TTC549 (cell line): Measurements from ENCODE around the gene SNX21.
"Not testable (repeated sequence)": the region's sequence is repeated elsewhere in the genome, so short reads cannot be mapped to it uniquely, and the experiment has no call there.

Source experiments
- FAIRE-seq: peaks from 2 replicates; lab custom pipeline; 2012; peaks lifted over from hg19 to GRCh38; lab: Jason Lieb, UNC

The SNX21 gene, protein sequence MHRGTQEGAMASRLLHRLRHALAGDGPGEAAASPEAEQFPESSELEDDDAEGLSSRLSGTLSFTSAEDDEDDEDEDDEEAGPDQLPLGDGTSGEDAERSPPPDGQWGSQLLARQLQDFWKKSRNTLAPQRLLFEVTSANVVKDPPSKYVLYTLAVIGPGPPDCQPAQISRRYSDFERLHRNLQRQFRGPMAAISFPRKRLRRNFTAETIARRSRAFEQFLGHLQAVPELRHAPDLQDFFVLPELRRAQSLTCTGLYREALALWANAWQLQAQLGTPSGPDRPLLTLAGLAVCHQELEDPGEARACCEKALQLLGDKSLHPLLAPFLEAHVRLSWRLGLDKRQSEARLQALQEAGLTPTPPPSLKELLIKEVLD

DNA sequence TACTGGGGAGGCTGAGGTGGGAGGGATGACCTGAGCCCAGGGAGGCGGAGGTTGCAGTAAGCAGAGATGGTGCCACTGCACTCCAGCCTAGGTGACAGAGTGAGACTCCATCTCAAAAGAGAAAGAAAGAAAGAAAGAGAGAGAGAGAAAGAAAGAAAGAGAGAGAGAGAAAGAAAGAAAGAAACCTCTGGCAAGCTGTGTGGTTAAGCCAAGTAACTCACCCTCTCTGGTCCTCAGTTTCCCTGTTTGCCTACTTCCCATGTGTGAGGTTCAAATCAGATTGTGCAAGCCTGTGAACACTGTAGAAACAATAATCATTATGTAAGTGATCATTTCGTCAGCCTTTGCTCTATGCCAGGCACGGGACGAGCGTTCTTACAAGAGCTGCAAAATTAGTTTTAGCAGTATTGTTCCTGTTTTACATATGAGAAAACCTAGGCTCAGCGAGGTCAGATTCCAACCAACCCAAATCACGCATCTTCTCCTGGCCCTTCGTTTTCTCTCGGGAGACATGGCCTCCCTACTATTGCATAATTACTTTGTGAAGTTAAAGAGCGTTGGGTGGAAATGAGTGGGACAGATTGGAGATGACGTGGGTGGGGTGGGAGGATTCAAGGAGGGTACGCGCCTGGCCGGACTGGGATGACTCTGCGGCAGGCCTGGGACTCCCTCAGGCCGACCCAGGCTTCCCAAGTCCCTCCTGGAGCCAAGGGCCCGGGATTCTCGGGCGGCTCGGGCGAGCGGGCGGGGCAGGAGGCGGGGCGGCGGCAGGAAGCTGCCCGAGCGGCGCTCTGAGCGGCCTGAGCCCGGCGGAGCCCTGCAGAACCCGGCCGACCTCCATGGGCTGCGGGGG lies at the start of gene SNX21:
Gene SNX21 (plus strand): TSS at position 770 of the 853 bp plus-strand sequence. CDS start 121 bp downstream, outside the sequence.
- no peak for FAIRE-seq

DNA sequence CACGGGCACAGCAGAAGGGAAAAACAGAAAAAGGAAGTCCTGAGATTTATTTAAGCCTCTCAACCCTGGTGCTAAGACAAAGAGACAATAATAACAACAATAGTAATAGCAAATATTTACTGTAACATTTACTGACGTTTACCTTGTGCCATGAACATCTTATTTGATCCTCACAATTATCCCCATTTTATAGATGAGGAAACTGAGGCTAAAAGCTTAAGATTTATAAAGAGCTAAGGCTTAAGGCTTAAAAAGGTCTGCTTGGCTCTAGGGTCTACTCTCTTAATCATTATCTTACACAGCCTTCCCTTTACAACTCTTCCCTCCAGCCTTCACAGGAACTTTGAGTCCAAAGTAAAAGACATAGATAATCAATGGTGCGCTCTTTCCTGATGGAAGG lies 45.2 kb upstream of the SNX21 start:
- no peak for FAIRE-seq

DNA sequence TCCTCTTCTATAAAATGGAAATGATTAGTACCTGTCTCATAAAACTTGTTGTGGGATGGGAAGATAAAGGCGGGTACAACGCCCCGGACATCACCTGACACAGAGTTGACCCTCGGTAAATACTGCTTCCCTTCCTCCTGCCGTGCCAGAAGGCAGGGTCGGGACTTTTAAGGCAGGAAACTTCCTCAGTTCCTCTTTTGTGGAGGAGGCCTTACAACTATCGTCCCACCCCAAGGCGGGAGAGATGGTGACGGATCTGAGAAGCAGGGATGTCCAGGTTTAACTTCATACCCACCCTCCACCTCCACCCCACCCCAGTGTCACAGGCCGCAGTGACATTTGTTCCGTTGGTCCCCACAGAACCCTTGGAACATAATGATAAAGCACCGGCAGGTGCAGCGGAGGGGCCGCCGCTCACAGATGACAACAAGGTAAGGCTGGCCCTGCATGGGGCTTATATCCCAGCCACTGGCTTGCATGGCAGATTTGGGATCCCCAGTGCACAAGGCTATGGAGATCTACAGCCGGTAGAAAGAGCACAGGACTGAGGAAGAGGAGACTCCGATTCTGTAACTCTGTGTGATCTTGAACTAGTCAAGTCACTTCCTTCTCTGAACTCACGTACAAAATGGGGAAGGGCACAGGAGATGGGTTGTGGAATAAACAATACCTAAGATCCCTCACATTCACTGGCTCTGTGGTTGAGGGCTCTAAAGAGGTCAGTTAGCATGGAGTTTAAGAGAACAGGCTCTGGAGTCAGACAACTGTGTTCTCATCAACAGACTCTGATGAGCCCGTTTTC lies 41.1 kb upstream of the SNX21 start:
- FAIRE-seq = no peak

DNA sequence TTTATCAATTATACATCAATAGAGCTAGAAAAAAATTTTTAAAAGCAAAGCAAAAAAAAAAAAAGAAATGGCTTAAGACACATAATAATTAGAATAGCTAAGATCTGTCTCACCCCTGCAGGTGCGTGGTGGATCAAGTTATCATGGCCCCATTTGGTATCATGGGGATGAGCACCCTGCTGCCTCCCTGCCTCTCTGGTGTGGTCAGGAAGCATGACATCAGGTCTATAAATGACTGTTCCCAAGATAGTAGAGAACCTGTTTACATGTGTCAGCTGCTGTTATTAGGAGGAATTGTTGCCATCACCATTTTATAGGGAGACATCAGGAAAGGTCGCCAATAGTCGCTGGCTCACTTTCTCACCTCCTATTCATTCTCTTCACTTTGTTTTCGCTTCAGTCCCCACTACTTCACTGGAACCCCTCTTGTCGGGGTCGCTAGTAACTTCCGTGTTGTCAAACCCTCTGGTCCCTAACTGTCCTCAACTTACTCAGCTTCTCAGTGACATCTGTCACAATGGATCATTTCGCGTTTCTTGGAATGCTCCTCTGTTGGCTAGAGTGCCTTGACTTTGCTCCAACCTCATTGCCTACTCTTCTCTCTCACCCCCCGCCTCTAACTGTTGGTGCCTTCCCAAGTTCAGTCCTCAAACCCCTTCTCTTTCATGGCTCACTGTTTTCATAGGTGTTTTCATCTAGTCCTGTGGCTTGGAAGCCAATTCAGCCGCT lies 37.1 kb upstream of the SNX21 start:
- FAIRE-seq = no peak

DNA sequence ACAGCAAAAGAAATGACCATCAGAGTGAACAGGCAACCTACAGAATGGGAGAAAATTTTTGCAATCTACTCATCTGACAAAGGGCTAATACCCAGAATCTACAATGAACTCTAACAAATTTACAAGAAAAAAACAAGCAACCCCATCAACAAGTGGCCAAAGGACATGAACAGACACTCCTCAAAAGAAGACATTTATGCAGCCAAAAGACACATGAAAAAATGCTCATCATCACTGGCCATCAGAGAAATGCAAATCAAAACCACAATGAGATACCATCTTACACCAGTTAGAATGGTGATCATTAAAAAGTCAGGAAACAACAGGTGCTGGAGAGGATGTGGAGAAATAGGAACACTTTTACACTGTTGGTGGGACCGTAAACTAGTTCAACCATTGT lies 36.1 kb upstream of the SNX21 start:
- FAIRE-seq = not testable (repeated sequence)

DNA sequence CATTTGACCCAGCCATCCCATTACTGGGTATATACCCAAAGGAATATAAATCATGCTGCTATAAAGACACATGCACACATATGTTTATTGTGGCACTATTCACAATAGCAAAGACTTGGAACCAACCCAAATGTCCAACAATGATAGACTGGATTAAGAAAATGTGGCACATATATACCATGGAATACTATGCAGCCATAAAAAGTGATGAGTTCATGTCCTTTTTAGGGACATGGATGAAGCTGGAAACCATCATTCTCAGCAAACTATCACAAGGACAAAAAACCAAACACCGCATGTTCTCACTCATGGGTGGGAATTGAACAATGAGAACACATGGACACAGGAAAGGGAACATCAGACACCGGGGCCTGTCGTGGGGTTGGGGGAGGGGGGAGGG lies 35.6 kb upstream of the SNX21 start:
- FAIRE-seq = not testable (repeated sequence)

DNA sequence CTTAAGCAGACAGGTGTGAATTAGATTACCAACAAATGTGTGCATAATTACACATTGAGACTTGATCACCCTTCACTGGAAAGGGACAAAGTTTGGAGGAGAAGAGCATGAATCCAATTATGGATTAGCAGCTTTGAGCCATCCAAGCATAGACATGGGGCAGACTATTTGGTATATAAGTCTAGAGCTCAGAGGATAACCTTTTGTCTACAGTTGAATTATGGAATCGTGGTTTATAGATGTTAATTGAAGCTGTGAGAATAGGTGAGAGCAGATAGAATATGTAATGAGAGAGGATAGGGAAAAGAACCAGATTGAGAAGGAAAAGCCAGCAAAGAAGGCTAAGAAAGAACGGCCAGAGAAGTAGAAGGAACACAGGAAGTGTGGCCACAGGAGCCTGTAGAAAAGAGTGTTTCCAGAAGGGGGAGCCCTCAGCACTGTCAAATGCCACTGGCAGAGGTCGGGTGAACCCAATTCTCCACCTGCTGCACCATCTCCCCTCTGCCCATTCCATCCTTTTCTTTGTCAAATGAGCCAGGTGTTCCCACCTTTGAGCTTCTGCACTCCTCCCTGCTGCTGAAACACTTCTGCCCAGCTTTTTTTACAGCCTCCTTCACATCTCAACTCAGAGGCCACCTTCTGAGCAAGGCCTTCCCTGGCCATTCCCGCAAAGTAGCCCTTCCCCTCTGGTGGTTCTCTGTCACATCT lies 34.5 kb upstream of the SNX21 start:
- FAIRE-seq = no peak

DNA sequence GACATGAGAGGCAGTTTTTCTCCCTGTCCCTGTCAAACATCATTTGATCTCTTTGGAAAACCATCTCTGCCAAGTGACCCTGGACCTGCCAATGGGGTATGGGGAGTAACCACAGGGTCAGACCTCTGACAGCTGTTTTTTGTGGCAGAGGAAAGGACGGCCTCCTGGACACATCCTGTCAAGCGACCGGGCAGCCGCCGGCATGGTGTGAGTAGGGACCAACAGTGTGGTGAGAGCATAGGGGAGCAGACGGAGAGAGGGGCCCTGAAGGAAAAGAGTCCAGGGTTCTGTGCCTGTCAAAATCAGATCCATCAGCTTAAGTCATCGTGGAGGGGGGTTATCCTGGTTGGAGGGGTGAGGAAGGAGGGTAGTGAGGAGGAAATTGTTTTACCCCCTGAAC lies 31.7 kb upstream of the SNX21 start:
- no peak for FAIRE-seq

DNA sequence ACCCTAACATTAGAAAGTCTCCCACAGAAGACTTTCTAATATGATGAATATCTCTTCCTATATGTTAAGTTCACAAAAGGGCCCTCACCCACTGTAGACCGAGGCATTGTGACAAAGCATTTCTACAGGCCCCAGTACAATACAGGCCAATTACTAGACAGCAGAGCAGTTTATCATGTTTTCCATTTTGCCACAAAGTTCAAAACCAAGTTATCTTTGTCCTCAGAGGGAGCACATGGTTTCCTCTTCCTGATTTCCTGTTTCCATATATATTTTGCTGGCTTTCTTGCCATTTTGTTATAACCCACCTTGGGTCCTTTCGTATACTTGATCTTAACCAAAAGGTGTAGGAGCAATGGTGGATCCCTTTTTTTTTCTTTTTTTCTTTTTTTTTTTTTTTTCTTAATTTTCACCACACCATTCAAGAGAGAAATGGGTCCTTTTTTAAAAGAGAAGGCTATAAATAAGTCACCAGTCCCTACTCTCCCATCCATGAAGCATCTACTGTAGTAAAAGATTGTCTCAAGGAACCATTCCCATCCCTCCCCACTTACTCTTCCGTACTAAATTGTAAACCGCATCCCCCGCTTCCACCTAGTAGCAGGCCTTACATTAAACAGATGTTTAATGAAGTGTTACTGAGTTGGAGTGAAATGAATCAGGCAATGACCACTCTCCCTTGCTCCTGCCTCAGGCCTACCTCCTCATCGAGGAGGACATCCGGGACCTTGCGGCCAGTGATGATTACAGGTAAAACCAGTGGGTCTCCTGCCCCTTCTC lies 23.2 kb upstream of the SNX21 start:
- no peak for FAIRE-seq

DNA sequence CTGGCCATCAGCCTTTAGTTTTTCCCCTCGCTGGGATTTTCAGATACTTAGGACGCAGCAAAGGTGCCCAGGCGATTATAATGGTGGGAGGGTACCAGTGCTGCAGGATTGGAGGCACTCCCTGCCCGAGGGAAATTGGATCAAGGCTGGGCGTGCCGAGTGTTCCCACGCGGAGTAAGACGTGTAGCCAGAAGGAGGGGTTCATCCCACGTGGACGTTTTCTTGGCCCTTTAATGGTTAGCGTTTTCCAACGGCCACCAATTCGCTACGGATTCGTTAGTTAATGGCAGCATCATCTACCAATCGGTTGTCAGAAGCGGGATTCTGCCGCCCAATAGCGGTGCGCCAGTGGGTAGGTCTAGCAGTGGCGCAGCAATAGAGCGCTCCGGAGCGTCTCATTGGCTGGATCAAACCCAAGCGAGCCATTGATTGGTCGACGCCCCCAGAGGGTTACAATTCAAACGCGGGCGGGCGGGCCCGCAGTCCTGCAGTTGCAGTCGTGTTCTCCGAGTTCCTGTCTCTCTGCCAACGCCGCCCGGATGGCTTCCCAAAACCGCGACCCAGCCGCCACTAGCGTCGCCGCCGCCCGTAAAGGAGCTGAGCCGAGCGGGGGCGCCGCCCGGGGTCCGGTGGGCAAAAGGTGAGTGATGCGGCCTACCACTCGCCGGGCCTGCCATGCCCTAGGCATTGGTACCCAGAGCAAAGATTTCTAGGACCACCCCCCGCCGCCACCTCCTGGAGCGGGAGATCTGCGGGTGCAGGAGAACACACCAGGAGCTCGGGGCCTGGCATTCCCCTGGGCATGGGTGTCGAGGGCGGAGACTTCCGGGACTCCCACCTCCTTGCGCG lies 21.2 kb upstream of the SNX21 start, which contains the start of gene UBE2C:
Gene UBE2C (plus strand): TSS at position 488 of the 849 bp plus-strand sequence. CDS start 52 bp downstream, at position 540.
- FAIRE-seq = peak; percentile 95

DNA sequence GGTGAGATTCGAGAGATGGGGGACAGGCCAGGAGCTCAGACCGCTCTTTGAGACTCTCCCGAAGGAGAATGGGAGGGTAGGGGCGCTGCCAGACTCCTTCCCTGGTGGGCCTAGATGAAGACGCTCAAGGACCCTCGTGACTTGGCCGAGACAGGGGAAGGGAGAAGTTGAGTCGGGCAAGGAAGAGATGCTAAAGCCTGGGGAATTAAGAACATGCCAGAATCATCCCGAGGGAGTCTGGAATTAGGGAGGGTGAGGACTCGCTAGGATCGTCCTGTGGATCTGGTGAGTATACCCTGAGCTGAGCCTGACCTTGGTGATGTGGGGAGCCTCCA lies 20.6 kb upstream of the SNX21 start:
- FAIRE-seq = no peak

DNA sequence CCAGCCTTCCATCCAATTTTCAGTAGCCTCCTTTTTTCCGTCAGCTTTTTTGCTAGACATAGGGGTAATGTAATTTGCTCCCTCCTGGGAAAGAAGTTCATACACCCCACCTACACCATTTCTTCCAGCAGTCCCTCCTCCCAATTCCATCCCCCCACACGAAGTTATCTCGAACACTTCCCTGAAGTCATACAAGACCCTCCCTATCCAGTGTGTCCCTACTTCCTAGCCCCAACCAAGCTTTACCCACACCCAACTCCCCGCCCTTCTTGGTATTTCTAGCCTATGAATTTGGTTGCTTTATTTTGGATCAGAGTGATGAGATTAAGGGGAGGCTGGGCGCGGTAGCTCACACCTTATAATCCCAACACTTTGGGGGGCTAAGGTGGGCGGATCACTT lies 20.1 kb upstream of the SNX21 start:
- FAIRE-seq = no peak

DNA sequence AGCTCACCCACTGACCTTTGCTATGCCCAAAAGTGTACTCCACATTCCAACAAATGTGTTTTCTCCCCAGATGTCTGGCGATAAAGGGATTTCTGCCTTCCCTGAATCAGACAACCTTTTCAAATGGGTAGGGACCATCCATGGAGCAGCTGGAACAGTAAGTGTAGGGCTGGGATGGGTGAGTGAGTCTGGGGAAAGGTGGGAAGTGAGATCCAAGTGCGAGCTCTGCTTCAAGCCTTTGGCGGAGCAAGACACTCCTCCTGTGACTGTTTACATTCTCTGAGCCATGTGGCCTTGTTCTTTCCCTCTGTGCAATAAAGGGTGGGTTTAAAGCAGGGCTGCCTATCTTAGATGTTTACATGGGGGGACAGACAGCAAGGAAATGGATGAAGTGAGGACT lies 19.3 kb upstream of the SNX21 start:
- no peak for FAIRE-seq

DNA sequence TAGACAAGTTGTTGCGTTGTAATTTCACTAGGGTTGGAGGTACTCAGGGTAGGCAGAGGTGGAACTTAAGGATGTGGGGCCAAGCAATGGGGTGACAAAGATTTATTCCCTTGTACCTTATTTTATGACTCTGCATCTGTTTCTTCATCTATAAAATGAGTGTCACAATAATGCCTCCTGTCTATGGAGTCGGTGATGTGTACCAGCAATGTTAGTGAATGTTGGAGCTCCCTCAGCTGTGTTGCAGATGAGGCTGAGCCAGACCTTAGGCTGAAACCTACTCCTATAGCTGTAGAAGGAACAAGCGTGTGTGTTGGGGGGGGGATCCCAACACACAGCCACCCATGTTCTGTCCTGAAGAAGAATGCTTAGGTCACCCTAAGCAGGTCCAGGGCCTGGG lies 16.6 kb upstream of the SNX21 start:
- no peak for FAIRE-seq

DNA sequence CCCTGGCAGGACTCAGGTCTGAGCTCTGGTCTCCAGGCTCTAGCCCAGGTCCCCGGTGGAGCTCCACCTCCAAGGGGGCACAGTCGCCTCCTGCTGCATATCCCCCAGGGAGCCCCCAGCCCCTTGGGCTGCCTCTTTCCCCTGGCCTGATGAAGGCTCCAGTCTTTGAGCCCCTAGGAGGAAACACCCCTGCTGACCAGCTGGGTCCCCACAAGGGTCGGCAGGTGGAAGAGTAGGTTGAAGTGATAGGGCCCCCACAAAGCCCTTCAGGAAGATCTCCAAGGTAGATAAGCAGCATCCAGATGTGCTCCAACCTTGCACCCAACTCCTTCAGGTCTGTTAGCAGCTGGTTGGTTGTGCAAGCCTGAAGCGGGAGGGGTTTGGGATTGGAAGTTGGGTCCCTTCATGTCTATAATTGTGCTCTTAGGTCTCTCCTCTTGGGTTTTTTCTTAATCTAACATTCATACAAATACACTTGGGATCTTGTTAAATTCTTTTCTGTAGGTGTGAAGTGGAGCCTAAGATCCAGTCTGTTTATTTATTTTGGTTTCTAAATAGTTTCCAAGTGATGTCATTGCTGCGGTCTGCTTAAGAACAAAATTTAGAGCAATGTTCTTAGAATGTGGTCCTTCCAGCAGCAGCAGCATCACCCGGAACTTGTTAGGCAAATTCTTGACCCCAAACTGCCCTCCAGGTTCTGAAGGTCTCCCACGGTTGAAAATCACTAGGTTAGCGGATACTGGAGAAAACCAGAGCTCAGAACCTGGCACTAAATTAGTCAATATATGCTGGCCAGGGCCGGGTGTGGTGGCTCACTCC lies 16.0 kb upstream of the SNX21 start:
- FAIRE-seq = no peak

DNA sequence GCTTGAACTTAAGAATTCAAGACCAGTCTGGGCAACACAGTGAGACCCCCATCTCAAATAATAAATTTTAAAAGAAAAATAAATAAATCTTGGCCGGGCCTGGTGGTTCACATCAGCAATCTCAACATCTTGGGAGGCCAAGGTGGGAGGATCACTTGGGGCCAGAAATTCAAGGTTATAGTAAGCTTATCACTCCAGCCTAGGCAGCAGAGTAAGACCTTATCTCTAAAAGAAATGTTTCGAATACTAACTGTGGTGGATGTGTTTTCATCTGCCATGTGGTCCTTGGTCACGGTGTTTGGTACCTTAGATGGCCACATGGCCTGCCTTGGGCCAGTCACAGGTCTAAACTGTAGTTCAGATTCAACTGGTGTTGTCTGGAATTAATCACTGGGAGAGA lies 15.4 kb upstream of the SNX21 start:
- no peak for FAIRE-seq

DNA sequence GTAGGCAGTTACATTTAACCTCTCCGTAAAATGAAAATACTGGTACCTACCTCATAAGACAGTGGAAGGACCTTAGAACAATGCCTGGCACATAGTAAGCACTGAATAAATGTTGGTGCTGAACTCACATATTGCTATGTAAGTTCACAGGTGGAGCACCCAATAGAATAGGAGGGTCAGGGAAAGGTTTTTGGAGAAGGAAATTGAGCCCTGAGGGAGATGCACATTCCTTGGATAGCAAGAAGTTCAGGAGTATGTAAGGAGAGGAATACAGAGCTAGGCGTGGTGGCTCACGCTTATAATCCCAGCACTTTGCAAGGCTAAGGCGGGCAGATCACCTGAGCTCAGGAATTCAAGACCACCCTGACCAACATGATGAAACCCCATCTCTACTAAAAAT lies 14.1 kb upstream of the SNX21 start:
- FAIRE-seq = no peak

DNA sequence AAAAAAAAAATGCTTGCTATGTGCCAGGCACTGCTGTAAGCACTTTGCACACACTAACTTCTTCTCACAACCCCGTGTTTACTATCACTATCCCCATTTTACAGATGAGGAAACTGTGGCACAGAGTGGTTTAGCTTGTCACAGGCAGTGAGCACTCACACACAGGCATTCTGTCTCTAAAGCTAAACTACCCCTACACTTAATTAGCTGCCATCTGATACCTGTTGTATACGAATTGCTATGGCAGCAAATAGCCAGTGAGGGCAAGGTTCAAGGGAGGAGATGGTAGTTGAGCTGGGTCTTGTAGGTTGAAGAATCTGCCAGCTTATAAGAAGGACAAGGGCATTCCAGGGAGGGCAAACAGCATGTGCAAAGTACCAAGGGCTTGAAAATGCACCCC lies 11.7 kb upstream of the SNX21 start:
- FAIRE-seq = no peak

DNA sequence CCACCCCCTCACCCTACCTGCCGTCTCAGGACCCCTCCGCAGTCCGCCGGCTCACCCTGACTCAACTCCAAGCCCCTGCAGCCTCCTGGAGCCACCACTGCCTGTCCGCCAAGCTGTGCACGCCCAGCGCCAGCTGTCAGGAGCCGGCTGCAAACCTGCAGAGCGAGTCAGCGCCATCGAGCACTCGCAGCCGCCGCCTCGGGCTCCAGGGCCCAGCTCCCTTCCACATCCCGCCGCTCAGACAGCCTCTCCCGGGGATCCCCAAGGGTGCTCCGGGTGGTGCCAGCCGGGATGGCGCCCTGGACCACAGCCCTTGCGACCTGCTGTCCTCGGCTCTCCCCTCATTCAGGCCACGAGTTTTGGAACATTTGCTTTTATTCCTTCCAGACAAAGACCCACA lies 10.7 kb upstream of the SNX21 start:
- FAIRE-seq = no peak
